Measurements from ENCODE around the gene STAM. TPM values are rescaled to one million over a fixed set of nuclear protein-coding genes. Genes with fewer than 3 reads are reported as not detected.

STAM gene
- total and polyA plus RNA-seq, 9 of the 15 experiments (the other 6 are each of a cell fraction or from before 2014, with no cell fraction given): 13.8 to 33.5 (median 26.4) TPM

DNA sequence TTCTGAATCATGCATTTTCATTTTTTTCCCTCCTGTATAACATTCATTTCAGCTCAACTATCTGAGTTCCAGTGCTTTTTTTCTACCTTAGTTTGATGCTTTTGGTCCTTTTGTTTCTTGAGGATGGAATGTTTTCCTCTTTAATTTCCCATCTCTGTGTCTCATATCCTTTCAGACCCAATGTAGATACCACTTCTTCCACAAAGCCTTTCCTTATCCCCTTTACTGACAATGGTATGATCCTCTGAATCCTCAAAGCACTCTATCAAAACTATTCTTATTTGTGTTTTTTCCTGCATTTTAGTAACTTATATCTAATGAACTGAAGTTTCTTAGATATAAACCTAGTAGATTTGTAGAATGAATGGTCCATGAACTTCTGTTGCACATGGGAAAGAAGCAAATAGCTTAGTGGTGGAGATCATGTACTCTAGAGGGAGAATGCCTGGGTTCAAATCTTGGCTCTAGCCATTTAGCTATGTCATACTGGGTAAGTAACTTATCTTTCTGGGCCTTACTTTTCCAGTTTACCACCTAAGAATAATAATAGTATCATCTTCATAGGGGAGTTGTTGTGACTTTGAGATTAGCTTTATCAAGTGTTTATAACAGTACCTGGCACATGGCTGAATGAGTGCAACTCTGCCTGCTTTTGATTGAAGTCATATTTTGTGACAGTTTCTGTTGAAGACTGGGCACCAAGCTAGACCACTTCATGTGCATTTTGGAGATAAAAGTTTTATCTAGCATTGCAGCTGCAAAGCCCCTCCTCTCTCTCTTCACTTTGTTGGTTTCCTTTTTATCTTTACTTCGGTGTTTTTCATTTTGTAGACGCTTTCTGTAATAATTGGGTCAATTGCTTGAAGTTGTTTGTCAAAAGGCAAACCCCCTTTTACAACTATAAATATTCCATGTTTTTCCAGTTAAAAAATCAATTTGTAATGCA is 18.5 kb downstream of the STAM start (continued):
- TF ChIP-seq ZNF780A (CRISPR knock-in tag; IDR thresholded peaks at IDR 0.05): no peak
- TF ChIP-seq SMAD4 (CRISPR knock-in tag; conservative IDR thresholded peaks at IDR 0.05): peak; percentile 94
- TF ChIP-seq ZNF583 (CRISPR knock-in tag; IDR thresholded peaks at IDR 0.05): peak; percentile 20; the same call in 1 of the 2 replicates
- TF ChIP-seq CHD1 (IDR thresholded peaks at IDR 0.05; ENCODE audit: low read length): no peak
- TF ChIP-seq KHSRP (IDR thresholded peaks at IDR 0.05): peak; percentile 88
- TF ChIP-seq, protein P1, sequence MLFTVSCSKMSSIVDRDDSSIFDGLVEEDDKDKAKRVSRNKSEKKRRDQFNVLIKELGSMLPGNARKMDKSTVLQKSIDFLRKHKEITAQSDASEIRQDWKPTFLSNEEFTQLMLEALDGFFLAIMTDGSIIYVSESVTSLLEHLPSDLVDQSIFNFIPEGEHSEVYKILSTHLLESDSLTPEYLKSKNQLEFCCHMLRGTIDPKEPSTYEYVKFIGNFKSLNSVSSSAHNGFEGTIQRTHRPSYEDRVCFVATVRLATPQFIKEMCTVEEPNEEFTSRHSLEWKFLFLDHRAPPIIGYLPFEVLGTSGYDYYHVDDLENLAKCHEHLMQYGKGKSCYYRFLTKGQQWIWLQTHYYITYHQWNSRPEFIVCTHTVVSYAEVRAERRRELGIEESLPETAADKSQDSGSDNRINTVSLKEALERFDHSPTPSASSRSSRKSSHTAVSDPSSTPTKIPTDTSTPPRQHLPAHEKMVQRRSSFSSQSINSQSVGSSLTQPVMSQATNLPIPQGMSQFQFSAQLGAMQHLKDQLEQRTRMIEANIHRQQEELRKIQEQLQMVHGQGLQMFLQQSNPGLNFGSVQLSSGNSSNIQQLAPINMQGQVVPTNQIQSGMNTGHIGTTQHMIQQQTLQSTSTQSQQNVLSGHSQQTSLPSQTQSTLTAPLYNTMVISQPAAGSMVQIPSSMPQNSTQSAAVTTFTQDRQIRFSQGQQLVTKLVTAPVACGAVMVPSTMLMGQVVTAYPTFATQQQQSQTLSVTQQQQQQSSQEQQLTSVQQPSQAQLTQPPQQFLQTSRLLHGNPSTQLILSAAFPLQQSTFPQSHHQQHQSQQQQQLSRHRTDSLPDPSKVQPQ (CRISPR knock-in tag; IDR thresholded peaks at IDR 0.05; ENCODE audit: borderline replicate concordance): peak; percentile 67; the same call in 1 of the 2 replicates
- no peak for TF ChIP-seq CHD2 (IDR thresholded peaks at IDR 0.05; ENCODE audit: low read depth, low read length)
- TF ChIP-seq FOXM1 (IDR thresholded peaks at IDR 0.05; ENCODE audit: low read depth): peak; percentile 98
- no peak for TF ChIP-seq FOXM1 (CRISPR knock-in tag; IDR thresholded peaks at IDR 0.05; ENCODE audit: low read depth)
- TF ChIP-seq ZNF165 (CRISPR knock-in tag; IDR thresholded peaks at IDR 0.05; ENCODE audit: borderline replicate concordance): no peak
- TF ChIP-seq, protein P2, sequence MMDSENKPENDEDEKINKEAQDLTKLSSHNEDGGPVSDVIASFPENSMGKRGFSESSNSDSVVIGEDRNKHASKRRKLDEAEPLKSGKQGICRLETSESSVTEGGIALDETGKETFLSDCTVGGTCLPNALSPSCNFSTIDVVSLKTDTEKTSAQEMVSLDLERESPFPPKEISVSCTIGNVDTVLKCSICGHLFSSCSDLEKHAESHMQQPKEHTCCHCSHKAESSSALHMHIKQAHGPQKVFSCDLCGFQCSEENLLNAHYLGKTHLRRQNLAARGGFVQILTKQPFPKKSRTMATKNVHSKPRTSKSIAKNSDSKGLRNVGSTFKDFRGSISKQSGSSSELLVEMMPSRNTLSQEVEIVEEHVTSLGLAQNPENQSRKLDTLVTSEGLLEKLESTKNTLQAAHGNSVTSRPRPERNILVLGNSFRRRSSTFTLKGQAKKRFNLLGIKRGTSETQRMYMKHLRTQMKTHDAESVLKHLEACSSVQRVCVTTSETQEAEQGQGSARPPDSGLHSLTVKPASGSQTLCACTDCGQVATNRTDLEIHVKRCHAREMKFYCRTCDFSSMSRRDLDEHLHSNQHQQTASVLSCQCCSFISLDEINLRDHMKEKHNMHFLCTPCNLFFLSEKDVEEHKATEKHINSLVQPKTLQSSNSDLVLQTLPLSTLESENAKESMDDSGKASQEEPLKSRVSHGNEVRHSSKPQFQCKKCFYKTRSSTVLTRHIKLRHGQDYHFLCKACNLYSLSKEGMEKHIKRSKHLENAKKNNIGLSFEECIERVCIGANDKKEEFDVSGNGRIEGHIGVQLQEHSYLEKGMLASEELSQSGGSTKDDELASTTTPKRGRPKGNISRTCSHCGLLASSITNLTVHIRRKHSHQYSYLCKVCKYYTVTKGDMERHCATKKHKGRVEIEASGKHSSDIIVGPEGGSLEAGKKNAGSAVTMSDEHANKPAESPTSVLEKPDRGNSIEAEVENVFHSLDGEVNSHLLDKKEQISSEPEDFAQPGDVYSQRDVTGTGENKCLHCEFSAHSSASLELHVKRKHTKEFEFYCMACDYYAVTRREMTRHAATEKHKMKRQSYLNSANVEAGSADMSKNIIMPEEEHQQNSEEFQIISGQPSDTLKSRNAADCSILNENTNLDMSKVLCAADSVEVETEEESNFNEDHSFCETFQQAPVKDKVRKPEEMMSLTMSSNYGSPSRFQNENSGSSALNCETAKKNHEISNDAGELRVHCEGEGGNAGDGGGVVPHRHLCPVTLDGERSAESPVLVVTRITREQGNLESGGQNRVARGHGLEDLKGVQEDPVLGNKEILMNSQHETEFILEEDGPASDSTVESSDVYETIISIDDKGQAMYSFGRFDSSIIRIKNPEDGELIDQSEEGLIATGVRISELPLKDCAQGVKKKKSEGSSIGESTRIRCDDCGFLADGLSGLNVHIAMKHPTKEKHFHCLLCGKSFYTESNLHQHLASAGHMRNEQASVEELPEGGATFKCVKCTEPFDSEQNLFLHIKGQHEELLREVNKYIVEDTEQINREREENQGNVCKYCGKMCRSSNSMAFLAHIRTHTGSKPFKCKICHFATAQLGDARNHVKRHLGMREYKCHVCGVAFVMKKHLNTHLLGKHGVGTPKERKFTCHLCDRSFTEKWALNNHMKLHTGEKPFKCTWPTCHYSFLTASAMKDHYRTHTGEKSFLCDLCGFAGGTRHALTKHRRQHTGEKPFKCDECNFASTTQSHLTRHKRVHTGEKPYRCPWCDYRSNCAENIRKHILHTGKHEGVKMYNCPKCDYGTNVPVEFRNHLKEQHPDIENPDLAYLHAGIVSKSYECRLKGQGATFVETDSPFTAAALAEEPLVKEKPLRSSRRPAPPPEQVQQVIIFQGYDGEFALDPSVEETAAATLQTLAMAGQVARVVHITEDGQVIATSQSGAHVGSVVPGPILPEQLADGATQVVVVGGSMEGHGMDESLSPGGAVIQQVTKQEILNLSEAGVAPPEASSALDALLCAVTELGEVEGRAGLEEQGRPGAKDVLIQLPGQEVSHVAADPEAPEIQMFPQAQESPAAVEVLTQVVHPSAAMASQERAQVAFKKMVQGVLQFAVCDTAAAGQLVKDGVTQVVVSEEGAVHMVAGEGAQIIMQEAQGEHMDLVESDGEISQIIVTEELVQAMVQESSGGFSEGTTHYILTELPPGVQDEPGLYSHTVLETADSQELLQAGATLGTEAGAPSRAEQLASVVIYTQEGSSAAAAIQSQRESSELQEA (IDR thresholded peaks at IDR 0.05; ENCODE audit: low read depth): no peak
- TF ChIP-seq GATAD2A (IDR thresholded peaks at IDR 0.05): peak; percentile 86
- TF ChIP-seq, protein P3, sequence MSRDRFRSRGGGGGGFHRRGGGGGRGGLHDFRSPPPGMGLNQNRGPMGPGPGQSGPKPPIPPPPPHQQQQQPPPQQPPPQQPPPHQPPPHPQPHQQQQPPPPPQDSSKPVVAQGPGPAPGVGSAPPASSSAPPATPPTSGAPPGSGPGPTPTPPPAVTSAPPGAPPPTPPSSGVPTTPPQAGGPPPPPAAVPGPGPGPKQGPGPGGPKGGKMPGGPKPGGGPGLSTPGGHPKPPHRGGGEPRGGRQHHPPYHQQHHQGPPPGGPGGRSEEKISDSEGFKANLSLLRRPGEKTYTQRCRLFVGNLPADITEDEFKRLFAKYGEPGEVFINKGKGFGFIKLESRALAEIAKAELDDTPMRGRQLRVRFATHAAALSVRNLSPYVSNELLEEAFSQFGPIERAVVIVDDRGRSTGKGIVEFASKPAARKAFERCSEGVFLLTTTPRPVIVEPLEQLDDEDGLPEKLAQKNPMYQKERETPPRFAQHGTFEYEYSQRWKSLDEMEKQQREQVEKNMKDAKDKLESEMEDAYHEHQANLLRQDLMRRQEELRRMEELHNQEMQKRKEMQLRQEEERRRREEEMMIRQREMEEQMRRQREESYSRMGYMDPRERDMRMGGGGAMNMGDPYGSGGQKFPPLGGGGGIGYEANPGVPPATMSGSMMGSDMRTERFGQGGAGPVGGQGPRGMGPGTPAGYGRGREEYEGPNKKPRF (IDR thresholded peaks at IDR 0.05; ENCODE audit: low read depth, low read length): no peak
- TF ChIP-seq FOXJ2 (tag; IDR thresholded peaks at IDR 0.05): peak; percentile 82
